ENCODE results near the gene SRSF10.
"Not testable (repeated sequence)": the region's sequence is repeated elsewhere in the genome, so short reads cannot be mapped to it uniquely, and the experiment has no call there.

GRCh38 chr1:23992011-23992410, 11.9 kb upstream of the SRSF10 start:
- TF ChIP-seq CTCF (IDR thresholded peaks at IDR 0.05; ENCODE audit: low read depth, low read length); POLR2A (IDR thresholded peaks at IDR 0.05; ENCODE audit: extremely low read depth, insufficient read length); MYC (IDR thresholded peaks at IDR 0.05; ENCODE audit: low read depth, low read length): not testable (repeated sequence)
- TF ChIP-seq, protein P1, sequence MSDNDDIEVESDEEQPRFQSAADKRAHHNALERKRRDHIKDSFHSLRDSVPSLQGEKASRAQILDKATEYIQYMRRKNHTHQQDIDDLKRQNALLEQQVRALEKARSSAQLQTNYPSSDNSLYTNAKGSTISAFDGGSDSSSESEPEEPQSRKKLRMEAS (IDR thresholded peaks at IDR 0.05; ENCODE audit: low read depth, low read length), result not testable (repeated sequence)

All from NB4 (cell line).